AG10803 (cell line): ENCODE measurements around the gene RAX2.
"Not testable (repeated sequence)": the region's sequence is repeated elsewhere in the genome, so short reads cannot be mapped to it uniquely, and the experiment has no call there.

Experiments used
- DNase-seq: peaks from one replicate; pipeline ENCODE4 v3.0.0; 2010; ENCODE audit warnings: low read depth
- H3K4me3 ChIP-seq: 2 replicates; pipeline ENCODE4 v1.5.1; 2011; ENCODE audit warnings: mild to moderate bottlenecking, low read length, control low read depth
- TF ChIP-seq, protein P1 (sequence below): conservative IDR thresholded peaks from 2 replicates; pipeline ENCODE4 v1.5.1; 2011; ENCODE audit warnings: mild to moderate bottlenecking, low read length, control low read depth, inconsistent platforms

The RAX2 gene

DNA sequence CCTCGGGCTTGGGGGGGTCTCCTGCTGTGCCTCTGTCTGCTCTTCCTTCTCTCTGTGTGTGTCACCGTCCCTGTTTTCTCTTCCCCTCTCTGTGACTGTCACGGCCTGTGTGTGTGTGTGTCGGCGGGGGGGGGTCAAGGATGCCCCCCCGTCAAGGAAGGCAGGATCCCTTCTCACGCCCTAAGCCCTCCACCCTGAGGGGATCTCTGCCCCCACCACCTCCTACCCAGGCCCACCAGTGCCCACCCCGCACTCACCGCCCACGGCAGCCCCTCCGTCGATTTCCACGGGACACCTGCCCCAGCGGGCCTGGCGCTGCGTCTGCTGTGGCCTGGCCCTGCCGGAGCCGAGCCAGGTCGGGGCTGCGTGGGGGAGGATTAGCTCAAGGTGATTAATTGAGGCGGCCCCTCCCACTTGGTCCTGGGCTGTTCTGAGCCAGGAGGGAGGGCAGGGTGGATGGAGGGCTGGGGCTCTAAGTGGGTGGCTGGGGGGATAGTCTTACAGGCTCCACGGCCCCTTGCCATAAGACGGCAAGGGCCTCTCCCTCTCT lies at the start of gene RAX2:
Gene RAX2, minus strand, starts transcription at position 323 of the 550 bp plus-strand sequence. CDS start 486 bp downstream, outside the sequence.
- no peak for DNase-seq
- TF ChIP-seq, protein P1, sequence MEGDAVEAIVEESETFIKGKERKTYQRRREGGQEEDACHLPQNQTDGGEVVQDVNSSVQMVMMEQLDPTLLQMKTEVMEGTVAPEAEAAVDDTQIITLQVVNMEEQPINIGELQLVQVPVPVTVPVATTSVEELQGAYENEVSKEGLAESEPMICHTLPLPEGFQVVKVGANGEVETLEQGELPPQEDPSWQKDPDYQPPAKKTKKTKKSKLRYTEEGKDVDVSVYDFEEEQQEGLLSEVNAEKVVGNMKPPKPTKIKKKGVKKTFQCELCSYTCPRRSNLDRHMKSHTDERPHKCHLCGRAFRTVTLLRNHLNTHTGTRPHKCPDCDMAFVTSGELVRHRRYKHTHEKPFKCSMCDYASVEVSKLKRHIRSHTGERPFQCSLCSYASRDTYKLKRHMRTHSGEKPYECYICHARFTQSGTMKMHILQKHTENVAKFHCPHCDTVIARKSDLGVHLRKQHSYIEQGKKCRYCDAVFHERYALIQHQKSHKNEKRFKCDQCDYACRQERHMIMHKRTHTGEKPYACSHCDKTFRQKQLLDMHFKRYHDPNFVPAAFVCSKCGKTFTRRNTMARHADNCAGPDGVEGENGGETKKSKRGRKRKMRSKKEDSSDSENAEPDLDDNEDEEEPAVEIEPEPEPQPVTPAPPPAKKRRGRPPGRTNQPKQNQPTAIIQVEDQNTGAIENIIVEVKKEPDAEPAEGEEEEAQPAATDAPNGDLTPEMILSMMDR = no peak
- no peak within 1 kb of the TSS for H3K4me3 ChIP-seq

DNA sequence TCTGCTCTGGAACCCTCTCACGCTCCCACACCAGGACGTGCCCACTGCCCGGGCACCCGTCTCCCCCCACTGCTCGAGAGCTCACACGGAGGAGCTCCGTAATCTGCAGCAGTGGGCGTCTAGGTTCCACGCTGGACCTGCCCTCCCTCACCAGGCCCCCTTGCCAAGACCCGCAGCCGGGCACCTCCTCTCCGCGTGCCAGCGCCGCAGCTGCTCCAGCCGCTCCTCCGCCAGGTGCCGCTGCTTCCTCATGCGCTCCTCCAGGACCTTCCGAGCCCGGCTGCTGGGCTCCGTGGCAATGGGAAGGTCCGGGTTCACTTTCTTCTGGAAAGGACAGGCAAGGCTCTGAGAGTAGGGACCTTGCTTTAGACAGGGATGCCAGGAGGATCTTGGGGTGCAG lies 49.1 kb upstream of the RAX2 start:
- DNase-seq = no peak
- no peak overlapping the region for H3K4me3 ChIP-seq

DNA sequence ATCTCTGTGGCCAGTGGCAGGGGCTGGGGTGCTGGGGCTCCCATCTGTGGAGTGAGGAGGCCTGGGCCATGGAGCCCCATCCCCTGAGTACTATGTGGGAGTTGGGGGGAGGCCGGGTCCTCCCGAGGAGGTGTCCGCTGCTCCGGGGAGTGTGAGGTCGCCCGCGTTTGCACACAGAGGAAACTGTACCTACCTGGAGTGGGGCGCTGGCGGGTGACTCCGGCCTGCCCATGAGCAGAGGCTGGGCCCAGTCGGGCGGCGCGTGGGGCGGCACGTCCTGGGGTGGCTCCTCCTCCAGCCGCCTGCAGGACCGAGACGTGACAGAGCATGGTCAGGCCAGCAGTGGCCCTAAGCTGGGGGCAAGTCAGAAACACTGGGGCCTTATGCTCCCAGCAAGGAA lies 48.0 kb upstream of the RAX2 start:
- DNase-seq = no peak
- TF ChIP-seq, protein P1 = no peak
- H3K4me3 ChIP-seq = no peak overlapping the region

More for the DNA sequence above, 49.1 kb upstream of the RAX2 start:
- TF ChIP-seq, protein P1 = no peak

DNA sequence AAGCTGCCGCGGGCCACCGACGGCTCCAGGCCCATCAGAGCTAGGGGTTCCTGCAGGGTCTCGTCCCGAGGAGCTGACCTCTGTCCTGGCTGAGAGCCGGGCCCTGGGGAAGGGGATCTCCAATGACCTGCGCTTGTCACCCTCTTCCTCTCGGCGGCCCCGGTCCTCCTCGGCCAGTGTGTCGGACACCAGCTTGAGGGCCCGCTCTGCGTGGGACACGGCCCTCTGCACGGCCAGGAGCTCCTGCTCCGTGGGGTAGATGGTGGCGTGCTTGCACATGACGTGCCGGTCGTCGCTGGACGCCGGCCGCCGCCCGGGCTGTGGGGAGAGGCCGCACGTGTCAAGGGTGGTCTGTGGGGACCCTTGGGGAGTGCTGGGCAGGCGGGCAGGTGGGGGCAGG lies 46.9 kb upstream of the RAX2 start:
- H3K4me3 ChIP-seq = no peak overlapping the region
- TF ChIP-seq, protein P1 = no peak
- DNase-seq = no peak

DNA sequence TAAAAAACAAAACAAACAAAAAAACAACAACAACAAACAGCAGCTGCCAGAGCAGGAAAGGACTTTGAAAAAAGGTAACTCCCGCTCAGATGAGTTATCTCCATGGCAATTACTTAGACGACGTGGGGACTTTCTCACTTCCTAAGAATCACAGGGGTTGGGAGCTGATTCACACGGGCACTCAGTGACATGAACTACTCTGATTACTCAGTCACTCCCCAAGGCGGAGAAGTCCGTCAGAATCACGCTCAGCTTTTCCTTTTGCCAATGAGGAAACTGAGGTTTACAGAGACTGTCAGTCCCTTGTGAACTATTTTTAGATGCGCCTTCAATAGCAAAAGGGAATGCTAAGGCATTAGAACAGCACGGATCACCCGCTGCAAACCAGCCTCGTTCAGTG lies 46.4 kb upstream of the RAX2 start:
- peak; percentile 16 for DNase-seq
- TF ChIP-seq, protein P1 = no peak
- no peak overlapping the region for H3K4me3 ChIP-seq

DNA sequence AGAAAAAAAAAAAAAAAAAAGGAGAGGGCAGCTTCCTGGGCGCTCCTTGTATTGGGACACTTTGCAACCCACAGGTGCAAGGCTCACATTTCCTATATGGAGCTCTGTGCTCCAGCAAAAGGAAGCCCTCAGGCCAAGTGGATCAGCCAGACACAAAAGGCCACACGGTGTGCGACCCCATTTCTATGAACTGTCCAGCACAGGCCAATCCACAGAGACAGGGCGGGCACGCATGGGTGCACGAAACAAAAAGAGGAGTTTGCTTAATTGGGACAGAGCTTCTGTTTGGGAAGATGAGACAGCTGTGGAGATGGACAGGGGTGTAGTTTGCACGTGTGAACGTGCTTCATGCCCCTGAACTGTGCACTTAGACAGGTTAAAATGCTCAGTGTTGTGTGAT lies 45.7 kb upstream of the RAX2 start:
- no peak for DNase-seq
- TF ChIP-seq, protein P1 = no peak
- no peak overlapping the region for H3K4me3 ChIP-seq

DNA sequence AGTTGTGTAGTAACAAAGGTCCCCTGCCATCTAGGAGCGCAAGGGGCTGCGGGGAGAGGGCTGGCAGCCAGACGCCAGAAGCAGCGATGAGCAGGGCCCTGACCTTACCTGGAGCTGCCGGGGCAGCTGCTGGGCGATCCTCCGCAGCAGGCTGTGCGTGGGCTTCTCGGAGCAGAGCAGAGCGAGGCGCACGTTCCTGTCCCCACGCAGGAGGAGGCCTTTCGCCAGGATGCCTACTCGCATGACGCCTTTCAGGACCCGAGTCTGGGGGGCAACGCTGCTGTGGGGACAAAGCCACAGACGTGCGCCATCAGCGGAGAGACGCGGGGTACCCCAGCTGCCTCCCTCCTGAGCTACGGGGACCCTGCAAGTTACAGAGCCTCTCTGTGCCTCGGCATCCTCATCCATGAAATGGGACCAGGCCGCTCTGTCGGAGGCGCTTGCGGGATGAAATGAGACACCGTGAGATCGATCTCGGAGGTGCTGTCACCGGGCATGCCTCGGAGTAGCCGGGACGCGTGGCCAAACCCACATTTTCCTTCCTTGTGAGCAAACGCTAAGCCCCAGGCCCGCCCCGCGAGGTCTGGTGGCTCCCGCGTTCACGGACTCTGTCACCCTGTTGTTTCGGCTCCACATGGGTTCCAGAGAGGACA lies 44.7 kb upstream of the RAX2 start:
- no peak for DNase-seq
- no peak overlapping the region for H3K4me3 ChIP-seq
- TF ChIP-seq, protein P1 = no peak

DNA sequence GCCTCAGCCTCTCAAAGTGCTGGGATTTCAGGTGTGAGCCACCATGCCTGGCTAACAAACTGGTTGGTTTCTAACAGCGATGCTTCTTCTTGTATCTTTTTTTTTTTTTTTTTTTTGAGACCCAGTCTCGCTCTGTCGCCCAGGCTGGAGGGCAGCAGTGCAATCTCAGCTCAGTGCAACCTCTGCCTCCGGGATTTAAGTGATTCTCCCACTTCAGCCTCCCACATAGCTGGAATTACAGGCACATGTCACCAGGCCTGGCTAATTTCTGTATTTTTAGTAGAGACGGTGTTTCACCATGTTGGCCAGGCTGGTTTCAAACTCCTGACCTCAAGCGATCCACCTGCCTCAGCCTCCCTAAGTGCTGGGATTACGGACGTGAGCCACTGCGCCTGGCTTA lies 44.1 kb upstream of the RAX2 start:
- not testable (repeated sequence) for DNase-seq, H3K4me3 ChIP-seq
